ENCODE data around the gene TSHZ2. TPM values are rescaled to one million over a fixed set of nuclear protein-coding genes. Genes with fewer than 3 reads are reported as not detected.
A peak's percentile ranks its signal among the peaks of the same experiment; 100 is the strongest.
"Not testable (repeated sequence)": the region's sequence is repeated elsewhere in the genome, so short reads cannot be mapped to it uniquely, and the experiment has no call there.

TSHZ2 gene
- total and polyA plus RNA-seq, 2 experiments from 2014 or later, result 1.1 to 5.2 TPM

DNA sequence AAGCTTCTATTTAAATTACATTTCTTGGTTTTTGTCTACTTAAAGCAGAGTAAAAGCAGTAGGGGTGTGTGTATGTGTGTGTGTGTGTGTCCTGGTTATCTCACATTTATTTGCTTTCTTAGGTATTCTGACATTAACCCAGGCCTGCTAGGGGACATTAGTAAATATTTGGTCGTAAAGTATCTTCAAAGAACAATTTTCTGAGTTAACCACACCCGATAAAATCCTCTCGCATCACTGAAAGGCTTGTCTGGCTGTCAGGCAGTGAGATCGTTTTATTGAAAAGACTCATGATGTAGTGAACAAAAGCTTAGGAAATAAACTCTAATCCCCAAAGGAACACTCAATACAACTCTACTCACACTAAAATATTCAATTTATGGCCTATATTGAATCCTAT, 543.6 kb downstream of the TSHZ2 start:
- no peaks in the 10 kb centered on the region for H3K36me3 ChIP-seq (replicated peaks; ENCODE audit: insufficient read depth, low read depth)
- peak; percentile 23 for DNase-seq (ENCODE audit: low spot score)
- 23% methylated on average over 4 of the region's 4 CpGs for WGBS (ENCODE audit: low lambda C conversion rate, missing lambda C conversion rate)
- no peaks in the 10 kb centered on the region for H3K9me3 ChIP-seq (ENCODE audit: low read depth)
- no peak overlapping the region for H3K4me3 ChIP-seq
- H3K27me3 ChIP-seq, result no peaks in the 10 kb centered on the region
- peak overlapping the region; percentile 89 for H3K27ac ChIP-seq
- TF ChIP-seq EZH2 (IDR thresholded peaks at IDR 0.05; ENCODE audit: borderline replicate concordance) (no peak), EZH2phosphoT487 (IDR thresholded peaks at IDR 0.05; ENCODE audit: low read depth, severe bottlenecking, unreplicated experiment) (no peak)
- no peaks in the 10 kb centered on the region for H3K9me2 ChIP-seq (replicated peaks; ENCODE audit: insufficient read depth)
- peaks cover 3% of the 10 kb centered on the region for H3K4me1 ChIP-seq (ENCODE audit: insufficient read depth)
- no peak overlapping the region for H3K4me2 ChIP-seq
- H2AFZ ChIP-seq, result no peak overlapping the region
- no peaks in the 10 kb centered on the region for H4K20me1 ChIP-seq (ENCODE audit: insufficient read depth, poor library complexity, severe bottlenecking)
- no peaks in the 10 kb centered on the region for H3K79me2 ChIP-seq

GRCh38 chr20:53517146-53517545, 545.0 kb downstream of the TSHZ2 start:
- H3K27me3 ChIP-seq, result no peaks in the 10 kb centered on the region
- no peak overlapping the region for H2AFZ ChIP-seq
- H3K36me3 ChIP-seq (replicated peaks; ENCODE audit: insufficient read depth, low read depth), result no peaks in the 10 kb centered on the region
- no peaks in the 10 kb centered on the region for H3K9me3 ChIP-seq (ENCODE audit: low read depth)
- peaks cover 3% of the 10 kb centered on the region for H3K4me1 ChIP-seq (ENCODE audit: insufficient read depth)
- 77% methylated on average over 13 of the region's 13 CpGs for WGBS (ENCODE audit: low lambda C conversion rate, missing lambda C conversion rate)
- no peaks in the 10 kb centered on the region for H4K20me1 ChIP-seq (ENCODE audit: insufficient read depth, poor library complexity, severe bottlenecking)
- peak; percentile 38 for DNase-seq (ENCODE audit: low spot score)
- TF ChIP-seq, protein P1, sequence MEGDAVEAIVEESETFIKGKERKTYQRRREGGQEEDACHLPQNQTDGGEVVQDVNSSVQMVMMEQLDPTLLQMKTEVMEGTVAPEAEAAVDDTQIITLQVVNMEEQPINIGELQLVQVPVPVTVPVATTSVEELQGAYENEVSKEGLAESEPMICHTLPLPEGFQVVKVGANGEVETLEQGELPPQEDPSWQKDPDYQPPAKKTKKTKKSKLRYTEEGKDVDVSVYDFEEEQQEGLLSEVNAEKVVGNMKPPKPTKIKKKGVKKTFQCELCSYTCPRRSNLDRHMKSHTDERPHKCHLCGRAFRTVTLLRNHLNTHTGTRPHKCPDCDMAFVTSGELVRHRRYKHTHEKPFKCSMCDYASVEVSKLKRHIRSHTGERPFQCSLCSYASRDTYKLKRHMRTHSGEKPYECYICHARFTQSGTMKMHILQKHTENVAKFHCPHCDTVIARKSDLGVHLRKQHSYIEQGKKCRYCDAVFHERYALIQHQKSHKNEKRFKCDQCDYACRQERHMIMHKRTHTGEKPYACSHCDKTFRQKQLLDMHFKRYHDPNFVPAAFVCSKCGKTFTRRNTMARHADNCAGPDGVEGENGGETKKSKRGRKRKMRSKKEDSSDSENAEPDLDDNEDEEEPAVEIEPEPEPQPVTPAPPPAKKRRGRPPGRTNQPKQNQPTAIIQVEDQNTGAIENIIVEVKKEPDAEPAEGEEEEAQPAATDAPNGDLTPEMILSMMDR (IDR thresholded peaks at IDR 0.05; ENCODE audit: poor library complexity), result no peak
- TF ChIP-seq EZH2phosphoT487 (IDR thresholded peaks at IDR 0.05; ENCODE audit: low read depth, severe bottlenecking, unreplicated experiment), result no peak
- TF ChIP-seq EZH2 (IDR thresholded peaks at IDR 0.05; ENCODE audit: borderline replicate concordance), result no peak
- H3K27ac ChIP-seq, result peak overlapping the region; percentile 1
- no peak overlapping the region for H3K4me2 ChIP-seq
- H3K9me2 ChIP-seq (replicated peaks; ENCODE audit: insufficient read depth), result no peaks in the 10 kb centered on the region
- no peak overlapping the region for H3K4me3 ChIP-seq
- H3K79me2 ChIP-seq, result no peaks in the 10 kb centered on the region

- H3K4me1 ChIP-seq (ENCODE audit: insufficient read depth); DNase-seq (ENCODE audit: low spot score): not testable (repeated sequence)
- 82% methylated on average over 5 of the region's 5 CpGs for WGBS (ENCODE audit: low lambda C conversion rate, missing lambda C conversion rate)
Observed at GRCh38 chr20:53521421-53521820, 549.3 kb downstream of the TSHZ2 start.

GRCh38 chr20:53522026-53522425, 549.9 kb downstream of the TSHZ2 start:
- no peak overlapping the region for H2AFZ ChIP-seq
- H3K27me3 ChIP-seq, result no peaks in the 10 kb centered on the region
- H3K4me2 ChIP-seq, result no peak overlapping the region
- WGBS (ENCODE audit: low lambda C conversion rate, missing lambda C conversion rate), result 89% methylated on average over 3 of the region's 3 CpGs
- TF ChIP-seq, protein P1 (IDR thresholded peaks at IDR 0.05; ENCODE audit: poor library complexity), result no peak
- TF ChIP-seq EZH2 (IDR thresholded peaks at IDR 0.05; ENCODE audit: borderline replicate concordance) (no peak), EZH2phosphoT487 (IDR thresholded peaks at IDR 0.05; ENCODE audit: low read depth, severe bottlenecking, unreplicated experiment) (no peak)
- H3K79me2 ChIP-seq, result no peaks in the 10 kb centered on the region
- H3K4me1 ChIP-seq (ENCODE audit: insufficient read depth), result no peaks in the 10 kb centered on the region
- H3K36me3 ChIP-seq (replicated peaks; ENCODE audit: insufficient read depth, low read depth), result no peaks in the 10 kb centered on the region
- H4K20me1 ChIP-seq (ENCODE audit: insufficient read depth, poor library complexity, severe bottlenecking), result no peaks in the 10 kb centered on the region
- no peaks in the 10 kb centered on the region for H3K9me3 ChIP-seq (ENCODE audit: low read depth)
- no peak for DNase-seq (ENCODE audit: low spot score)
- no peaks in the 10 kb centered on the region for H3K9me2 ChIP-seq (replicated peaks; ENCODE audit: insufficient read depth)
- H3K4me3 ChIP-seq, result no peak overlapping the region
- no peak overlapping the region for H3K27ac ChIP-seq

More at GRCh38 chr20:53521421-53521820, 549.3 kb downstream of the TSHZ2 start:
- not testable (repeated sequence) for H3K36me3 ChIP-seq (replicated peaks; ENCODE audit: insufficient read depth, low read depth); H2AFZ ChIP-seq; H3K9me2 ChIP-seq (replicated peaks; ENCODE audit: insufficient read depth); H3K79me2 ChIP-seq; H3K4me3 ChIP-seq; H3K4me2 ChIP-seq; H4K20me1 ChIP-seq (ENCODE audit: insufficient read depth, poor library complexity, severe bottlenecking); H3K27ac ChIP-seq; H3K27me3 ChIP-seq; H3K9me3 ChIP-seq (ENCODE audit: low read depth)
